SH-SY5Y (cell line): Measurements from ENCODE around the gene MYBPC2.

ENCODE experiments used
- GATA2 ChIP-seq: IDR thresholded peaks from 2 replicates; pipeline ENCODE4 v1.6.1; 2011; ENCODE audit warnings: mild to moderate bottlenecking, low read depth, low read length
- GATA3 ChIP-seq: IDR thresholded peaks from 2 replicates; pipeline ENCODE4 v1.6.1; 2011; ENCODE audit warnings: low read depth, mild to moderate bottlenecking, low read length, moderate library complexity

DNA sequence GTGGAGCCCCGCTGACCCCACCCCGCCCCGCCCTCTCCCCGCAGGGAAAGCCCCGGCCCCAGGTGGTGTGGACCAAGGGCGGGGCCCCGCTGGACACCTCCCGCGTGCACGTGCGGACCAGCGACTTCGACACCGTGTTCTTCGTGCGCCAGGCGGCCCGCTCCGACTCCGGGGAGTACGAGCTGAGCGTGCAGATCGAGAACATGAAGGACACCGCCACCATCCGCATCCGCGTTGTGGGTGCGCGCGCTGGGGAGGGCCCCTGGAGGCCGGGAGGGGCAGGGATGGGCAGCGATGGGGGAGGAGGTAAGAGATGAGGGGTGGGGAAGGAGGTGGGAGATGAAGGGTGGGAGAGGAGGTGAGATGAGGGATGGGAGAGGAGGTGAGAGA is 26.4 kb downstream of the MYBPC2 start:
- TF ChIP-seq GATA2 (no peak), GATA3 (no peak)
